ENCODE data around the gene CCDC17.

Gene CCDC17
- 3.7 to 9.5 (median 8.6) reads per million in 3 experiments for total RNA-seq

- DNase-seq, result no peak
Observed at GRCh38 chr1:45623972-45624371, at the start of gene CCDC17. TSS of gene CCDC17 (minus strand) at chr1:45624054. CDS start at chr1:45623909, 145 bp downstream.

- no peak for DNase-seq
Observed at GRCh38 chr1:45669859-45670655, 46.2 kb upstream of the CCDC17 start.

- DNase-seq, result no peak
Observed at GRCh38 chr1:45669379-45669778, 45.5 kb upstream of the CCDC17 start.

GRCh38 chr1:45668526-45668925 is 44.7 kb upstream of the CCDC17 start:
- no peak for DNase-seq

GRCh38 chr1:45667321-45668111 is 43.7 kb upstream of the CCDC17 start:
- no peak for DNase-seq

GRCh38 chr1:45666836-45667235 is 43.0 kb upstream of the CCDC17 start:
- DNase-seq, result no peak

GRCh38 chr1:45660336-45660735 is 36.5 kb upstream of the CCDC17 start:
- no peak for DNase-seq

- no peak for DNase-seq
Observed at GRCh38 chr1:45659222-45659621, 35.4 kb upstream of the CCDC17 start.

- DNase-seq, result no peak
Observed at GRCh38 chr1:45658171-45658570, 34.3 kb upstream of the CCDC17 start.

GRCh38 chr1:45656573-45657226 is 32.8 kb upstream of the CCDC17 start:
- no peak for DNase-seq

GRCh38 chr1:45654540-45655280 is 30.9 kb upstream of the CCDC17 start:
- no peak for DNase-seq

- no peak for DNase-seq
Observed at GRCh38 chr1:45647248-45648021, 23.6 kb upstream of the CCDC17 start.

GRCh38 chr1:45644661-45645060 is 20.8 kb upstream of the CCDC17 start:
- DNase-seq, result no peak

- no peak for DNase-seq
Observed at GRCh38 chr1:45643978-45644377, 20.1 kb upstream of the CCDC17 start.

GRCh38 chr1:45643321-45643720 is 19.5 kb upstream of the CCDC17 start:
- no peak for DNase-seq

- DNase-seq, result no peak
Observed at GRCh38 chr1:45640293-45640692, 16.4 kb upstream of the CCDC17 start.

GRCh38 chr1:45635211-45635610 is 11.4 kb upstream of the CCDC17 start:
- DNase-seq, result no peak

GRCh38 chr1:45630429-45630828 is 6.6 kb upstream of the CCDC17 start:
- no peak for DNase-seq

GRCh38 chr1:45629035-45629434 is 5.2 kb upstream of the CCDC17 start:
- DNase-seq, result no peak

- no peak for DNase-seq
Observed at GRCh38 chr1:45622524-45623394, 1.1 kb downstream of the CCDC17 start.
